HCT116 (cell line): ENCODE results near the gene CFB. TPM values are rescaled to one million over a fixed set of nuclear protein-coding genes. Genes with fewer than 3 reads are reported as not detected.

Source experiments
- ATAC-seq: fragments of 200-7000 bp; cut with Tn5 transposase; 2 replicates; pipeline ENCODE4 v1.9.1; 2020; ENCODE audit warnings: mild to moderate bottlenecking, moderate library complexity
- Bru-seq: library from RNA; stranded (reverse); fragments of 400-500 nt; gene quantifications from one replicate; lab custom pipeline; 2021; lab: Mats Ljungman, UMichigan
- BruChase-seq, 2 experiments: library from RNA; stranded (reverse); fragments of 400-500 nt; gene quantifications; one replicate each; lab custom pipeline; 2021; lab: Mats Ljungman, UMichigan
- BruUV-seq: library from RNA; stranded (reverse); fragments of 400-500 nt; replicated peaks from 2 replicates; lab custom pipeline; 2021; lab: Mats Ljungman, UMichigan
- CTCF ChIA-PET: fragments of 300-600 bp; sonication (Branson Sonifier 250); formaldehyde crosslinking; loops from one replicate; lab custom pipeline; 2021; ENCODE audit warnings: antibody characterized with exemption; lab: Charles Lee
- POLR2A ChIA-PET: fragments of 300-600, 350-600 bp; sonication (Branson Sonifier 250); formaldehyde crosslinking; loops from one replicate; lab custom pipeline; 2021; ENCODE audit warnings: antibody characterized with exemption; lab: Charles Lee
- RAD21 ChIA-PET, 2 experiments: fragments of 300-600 bp; sonication (Branson Sonifier 250); formaldehyde crosslinking; loops; one replicate each; lab custom pipeline; 2023; ENCODE audit warnings: low total read pairs in 2 of 2; ENCODE audit not compliant: uncharacterized antibody in 2 of 2, unreplicated experiment in 2 of 2, low non-redundant PET in 1 of 2; lab: Charles Lee
- DNase-seq: peaks from one replicate; pipeline ENCODE4 v3.0.0-alpha.2; 2010; ENCODE audit warnings: low read depth, low spot score
- H2AFZ ChIP-seq: fragments of 200-600 bp; shearing (Covaris generic), sonication (generic); 2 replicates; pipeline ENCODE4 v1.6.1; 2017; ENCODE audit warnings: low read depth, mixed run types, mixed read lengths, antibody characterized with exemption, low read length; ENCODE audit not compliant: poor library complexity, severe bottlenecking
- H3K27ac ChIP-seq: 2 replicates; pipeline ENCODE4 v1.5.1; 2012; ENCODE audit warnings: low read depth, low read length
- H3K27me3 ChIP-seq: fragments of 200-600 bp; sonication (generic); 2 replicates; pipeline ENCODE4 v1.6.1; 2016; ENCODE audit warnings: mixed run types, low read length, mixed read lengths; ENCODE audit not compliant: insufficient read depth
- H3K36me3 ChIP-seq, 2 experiments: fragments of 200-500 bp in 1 of 2; fragments of 200-600 bp in 1 of 2; sonication (Bioruptor generic) in 1 of 2; sonication (generic) in 1 of 2; 2 replicates each; pipeline versions ENCODE4 v1.5.1 to v1.6.1; 2014 to 2016; ENCODE audit warnings: low read length in 2 of 2, inconsistent platforms in 1 of 2, mixed read lengths in 1 of 2, mixed run types in 1 of 2; ENCODE audit not compliant: insufficient read depth in 2 of 2, control insufficient read depth in 1 of 2
- H3K4me1 ChIP-seq, 2 experiments: fragments of 200-600 bp in 1 of 2; sonication (generic) in 1 of 2; 2 replicates each; pipeline versions ENCODE4 v1.5.1 to v1.6.1; 2012 to 2017; ENCODE audit warnings: low read length in 2 of 2, inconsistent platforms in 1 of 2, mild to moderate bottlenecking in 1 of 2, mixed read lengths in 1 of 2, mixed run types in 1 of 2, moderate library complexity in 1 of 2; ENCODE audit not compliant: insufficient read depth in 2 of 2, control insufficient read depth in 1 of 2
- H3K4me2 ChIP-seq: fragments of 200-600 bp; sonication (generic); 2 replicates; pipeline ENCODE4 v1.6.1; 2017; ENCODE audit warnings: mixed run types, low read length, mixed read lengths
- H3K4me3 ChIP-seq, 2 experiments: fragments of 200-600 bp in 1 of 2; sonication (generic) in 1 of 2; replicated peaks in 1 of 2; 2 replicates each; pipeline ENCODE4 v1.5.1; 2011 to 2016; ENCODE audit warnings: low read length in 2 of 2, control low read depth in 1 of 2, low read depth in 1 of 2, mild to moderate bottlenecking in 1 of 2, mixed read lengths in 1 of 2, mixed run types in 1 of 2
- H3K79me2 ChIP-seq: fragments of 200-600 bp; sonication (generic); 2 replicates; pipeline ENCODE4 v1.6.1; 2017; ENCODE audit warnings: mild to moderate bottlenecking, mixed run types, low read length, moderate library complexity, mixed read lengths; ENCODE audit not compliant: insufficient read depth
- H3K9ac ChIP-seq: fragments of 200-600 bp; sonication (generic); 2 replicates; pipeline ENCODE4 v1.6.1; 2016; ENCODE audit warnings: low read length, mixed read lengths
- H3K9me2 ChIP-seq: fragments of 200-600 bp; sonication (generic), shearing (Covaris generic); 2 replicates; pipeline ENCODE4 v1.6.1; 2017; ENCODE audit warnings: mixed run types, mild to moderate bottlenecking, moderate library complexity; ENCODE audit not compliant: insufficient read depth
- H3K9me3 ChIP-seq, 2 experiments: fragments of 200-500 bp in 1 of 2; fragments of 200-600 bp in 1 of 2; sonication (Bioruptor generic) in 1 of 2; sonication (generic) in 1 of 2; 2 replicates each; pipeline ENCODE4 v1.6.1; 2014 to 2017; ENCODE audit warnings: low read length in 2 of 2, mixed read lengths in 2 of 2, inconsistent platforms in 1 of 2, low read depth in 1 of 2, mild to moderate bottlenecking in 1 of 2, mixed run types in 1 of 2, moderate library complexity in 1 of 2; ENCODE audit not compliant: control insufficient read depth in 1 of 2, insufficient read depth in 1 of 2
- H4K20me1 ChIP-seq: fragments of 200-600 bp; sonication (generic), shearing (Covaris generic); 2 replicates; pipeline ENCODE4 v1.6.1; 2017; ENCODE audit warnings: mixed run types, mild to moderate bottlenecking, moderate library complexity; ENCODE audit not compliant: insufficient read depth
- CBX3 ChIP-seq: IDR thresholded peaks from 2 replicates; pipeline ENCODE4 v1.6.1; 2012; ENCODE audit warnings: low read depth
- ELF1 ChIP-seq: IDR thresholded peaks from 2 replicates; pipeline ENCODE4 v1.6.1; 2012; ENCODE audit warnings: low read depth, borderline replicate concordance
- EZH2 ChIP-seq: fragments of 200-600 bp; sonication (generic); IDR thresholded peaks from 2 replicates; pipeline ENCODE4 v1.6.1; 2017; ENCODE audit warnings: antibody characterized with exemption, mixed run types
- EZH2phosphoT487 ChIP-seq: fragments of 200-600 bp; IDR thresholded peaks from 2 replicates; pipeline ENCODE4 v1.6.1; 2018; ENCODE audit warnings: antibody characterized with exemption, borderline replicate concordance
- POLR2A ChIP-seq: IDR thresholded peaks from 2 replicates; pipeline ENCODE4 v1.7.0; 2011; ENCODE audit warnings: borderline replicate concordance; ENCODE audit not compliant: insufficient read depth, insufficient read length; ENCODE audit errors: extremely low read depth
- RAD21 ChIP-seq: IDR thresholded peaks from 2 replicates; pipeline ENCODE4 v1.6.1; 2012; ENCODE audit warnings: low read depth, mild to moderate bottlenecking
- SIN3A ChIP-seq: IDR thresholded peaks from 2 replicates; pipeline ENCODE4 v1.6.1; 2012; ENCODE audit warnings: low read depth
- SP1 ChIP-seq: IDR thresholded peaks from 2 replicates; pipeline ENCODE4 v1.6.1; 2012; ENCODE audit warnings: low read depth
- SRF ChIP-seq: IDR thresholded peaks from 2 replicates; pipeline ENCODE4 v1.6.1; 2012; ENCODE audit warnings: low read depth
- YY1 ChIP-seq: IDR thresholded peaks from 2 replicates; pipeline ENCODE4 v1.6.1; 2011; ENCODE audit warnings: low read length, low read depth, moderate library complexity, mild to moderate bottlenecking; ENCODE audit not compliant: insufficient replicate concordance; ENCODE audit errors: extremely low read depth
- ZNF274 ChIP-seq: fragments of 200-500 bp; sonication (Bioruptor generic); IDR thresholded peaks from 2 replicates; pipeline ENCODE4 v1.6.1; 2014; ENCODE audit warnings: mild to moderate bottlenecking, low read depth, low read length, inconsistent platforms
- intact Hi-C: fragments of 100-400 bp; cut with micrococcal nuclease; formaldehyde crosslinking; loops from 2 replicates; pipeline ENCODE4 v1.10.0; 2022
- long read RNA-seq: library from polyadenylated mRNA; unstranded; transcript quantifications from one replicate; pipeline ENCODE4 v2.0.0, GENCODE V29; 2021; ENCODE audit not compliant: unreplicated experiment
- polyA plus RNA-seq: library from polyadenylated mRNA; unstranded; fragments of >200 nt; gene quantifications from 2 replicates; pipeline ENCODE4 v1.2.1, GENCODE V29; 2012; ENCODE audit warnings: missing spikeins
- total RNA-seq: library from RNA; stranded (reverse); gene quantifications from one replicate; pipeline ENCODE4 v1.2.1, GENCODE V29; 2021; ENCODE audit not compliant: unreplicated experiment
- TF ChIP-seq, protein P1 (sequence below): IDR thresholded peaks from 2 replicates; pipeline ENCODE4 v1.6.1; 2011; ENCODE audit warnings: mild to moderate bottlenecking, low read length, moderate library complexity; ENCODE audit not compliant: insufficient replicate concordance; ENCODE audit errors: extremely low read depth
- TF ChIP-seq, protein P2 (sequence below): IDR thresholded peaks from 2 replicates; pipeline ENCODE4 v1.6.1; 2012

The CFB gene
- total RNA-seq (1.5 TPM), Bru-seq, nascent RNA (percentile 22 among the genes with signal in this experiment), BruChase-seq, experiment 1, labeled RNA remaining after a 6-hour chase (percentile 43 among the genes with signal in this experiment), BruChase-seq, experiment 2, labeled RNA remaining after a 2-hour chase (percentile 26 among the genes with signal in this experiment)
- 1.8 and 2.0 TPM in 2 replicates for polyA plus RNA-seq
- long read RNA-seq, partial matches to known transcripts = 0 of 2 reads
- long read RNA-seq, other reads (novel, unspliced or antisense) = 0 of 2 reads

DNA sequence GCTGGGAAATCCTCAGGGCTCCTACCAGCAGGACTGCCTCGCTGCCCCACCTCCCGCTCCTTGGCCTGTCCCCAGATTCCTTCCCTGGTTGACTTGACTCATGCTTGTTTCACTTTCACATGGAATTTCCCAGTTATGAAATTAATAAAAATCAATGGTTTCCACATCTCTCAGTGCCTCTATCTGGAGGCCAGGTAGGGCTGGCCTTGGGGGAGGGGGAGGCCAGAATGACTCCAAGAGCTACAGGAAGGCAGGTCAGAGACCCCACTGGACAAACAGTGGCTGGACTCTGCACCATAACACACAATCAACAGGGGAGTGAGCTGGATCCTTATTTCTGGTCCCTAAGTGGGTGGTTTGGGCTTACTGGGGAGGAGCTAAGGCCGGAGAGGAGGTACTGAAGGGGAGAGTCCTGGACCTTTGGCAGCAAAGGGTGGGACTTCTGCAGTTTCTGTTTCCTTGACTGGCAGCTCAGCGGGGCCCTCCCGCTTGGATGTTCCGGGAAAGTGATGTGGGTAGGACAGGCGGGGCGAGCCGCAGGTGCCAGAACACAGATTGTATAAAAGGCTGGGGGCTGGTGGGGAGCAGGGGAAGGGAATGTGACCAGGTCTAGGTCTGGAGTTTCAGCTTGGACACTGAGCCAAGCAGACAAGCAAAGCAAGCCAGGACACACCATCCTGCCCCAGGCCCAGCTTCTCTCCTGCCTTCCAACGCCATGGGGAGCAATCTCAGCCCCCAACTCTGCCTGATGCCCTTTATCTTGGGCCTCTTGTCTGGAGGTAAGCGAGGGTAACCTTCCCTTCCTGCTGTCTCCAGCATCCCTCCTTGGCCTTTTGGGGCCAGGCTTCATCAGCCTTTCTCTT, at the start of gene CFB:
TSS of gene CFB (plus strand) at position 589 of the 863 bp plus-strand sequence. CDS start at position 716, 127 bp downstream.
- no peak for DNase-seq
- no peaks in the 10 kb centered on the region; the same call in 1 of the 2 replicates for H3K9me2 ChIP-seq
- H3K4me2 ChIP-seq = peak within 1 kb of the TSS; percentile 42
- H3K4me1 ChIP-seq = peaks cover 10 to 50% of the 10 kb centered on the region in 2 experiments; a peak in 3 of 4 replicates
- H3K36me3 ChIP-seq = no peaks in the 10 kb centered on the region
- RAD21 ChIA-PET = no interaction called here
- H3K4me3 ChIP-seq = no peak within 1 kb of the TSS
- TF ChIP-seq SIN3A (no peak), SP1 (peak; percentile 29; the same call in 1 of the 2 replicates), EZH2 (no peak), YY1 (no peak)
- intact Hi-C loops = no loop called here
- H3K79me2 ChIP-seq = no peaks in the 10 kb centered on the region
- no peaks in the 10 kb centered on the region for H4K20me1 ChIP-seq
- no peaks in the 10 kb centered on the region for H3K27me3 ChIP-seq
- peak within 1 kb of the TSS; percentile 1; the same call in 1 of the 2 replicates for H3K27ac ChIP-seq
- no peak within 1 kb of the TSS for H3K9ac ChIP-seq
- BruUV-seq = no TSS peak
- no peak within 1 kb of the TSS for H2AFZ ChIP-seq
- H3K9me3 ChIP-seq = no peaks in the 10 kb centered on the region
- ATAC-seq = peak; percentile 60
- CTCF ChIA-PET = no interaction called here
- POLR2A ChIA-PET = interaction anchor here (0.8 kb wide), 1 partner anchor 21 kb away, joined by 3 read pairs; no protein-coding TSS in a partner anchor

DNA sequence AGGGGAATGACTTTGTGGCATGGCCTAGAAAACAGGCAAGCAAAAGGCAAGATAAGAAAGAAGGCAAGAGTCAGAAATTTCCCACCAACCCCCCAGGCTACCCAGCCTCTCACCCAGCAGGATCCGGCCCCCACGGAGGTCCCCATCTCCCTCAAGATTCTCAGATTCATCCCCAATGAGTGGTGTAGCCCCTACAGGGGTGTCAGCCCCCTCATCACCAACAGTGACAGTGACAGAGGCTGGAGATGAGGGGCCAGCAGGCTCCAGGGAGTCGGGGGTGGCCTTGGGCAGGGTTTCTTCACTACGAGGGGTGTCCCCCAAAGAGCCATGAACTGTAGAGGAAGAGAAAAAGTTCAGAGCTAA, 49.4 kb upstream of the CFB start:
- ChIA-PET CTCF (no interaction called here), POLR2A (interaction anchor here (1.2 kb wide), 1 partner anchor 69 kb away, joined by 3 read pairs; the partner anchor contains the start of gene HSPA1B)
- H2AFZ ChIP-seq = no peak overlapping the region

More for the DNA sequence above, 49.4 kb upstream of the CFB start:
- Histone ChIP-seq H3K4me1 (peaks cover 12 to 22% of the 10 kb centered on the region in 2 experiments), H3K4me3 (peak overlapping the region; percentile 82 to 98), H4K20me1 (0 out of 2 replicates have a peak, but pooled peaks cover under 1% of the 10 kb centered on the region), H3K36me3 (peaks cover 13 to 30% of the 10 kb centered on the region in 2 experiments), H3K27me3 (no peaks in the 10 kb centered on the region), H3K27ac (peak overlapping the region; percentile 76), H3K79me2 (peaks cover 18% of the 10 kb centered on the region; the same call in 1 of the 2 replicates), H3K9me2 (no peaks in the 10 kb centered on the region), H3K9me3 (no peaks in the 10 kb centered on the region), H3K9ac (peak overlapping the region; percentile 93), H3K4me2 (peak overlapping the region; percentile 95)
- ATAC-seq (no peak), DNase-seq (no peak)
- no TSS peak for BruUV-seq
- RAD21 ChIA-PET = no interaction called here
- TF ChIP-seq EZH2phosphoT487 = no peak
- no peak for TF ChIP-seq CBX3
- TF ChIP-seq POLR2A = no peak
- no peak for TF ChIP-seq ELF1
- TF ChIP-seq, protein P1, sequence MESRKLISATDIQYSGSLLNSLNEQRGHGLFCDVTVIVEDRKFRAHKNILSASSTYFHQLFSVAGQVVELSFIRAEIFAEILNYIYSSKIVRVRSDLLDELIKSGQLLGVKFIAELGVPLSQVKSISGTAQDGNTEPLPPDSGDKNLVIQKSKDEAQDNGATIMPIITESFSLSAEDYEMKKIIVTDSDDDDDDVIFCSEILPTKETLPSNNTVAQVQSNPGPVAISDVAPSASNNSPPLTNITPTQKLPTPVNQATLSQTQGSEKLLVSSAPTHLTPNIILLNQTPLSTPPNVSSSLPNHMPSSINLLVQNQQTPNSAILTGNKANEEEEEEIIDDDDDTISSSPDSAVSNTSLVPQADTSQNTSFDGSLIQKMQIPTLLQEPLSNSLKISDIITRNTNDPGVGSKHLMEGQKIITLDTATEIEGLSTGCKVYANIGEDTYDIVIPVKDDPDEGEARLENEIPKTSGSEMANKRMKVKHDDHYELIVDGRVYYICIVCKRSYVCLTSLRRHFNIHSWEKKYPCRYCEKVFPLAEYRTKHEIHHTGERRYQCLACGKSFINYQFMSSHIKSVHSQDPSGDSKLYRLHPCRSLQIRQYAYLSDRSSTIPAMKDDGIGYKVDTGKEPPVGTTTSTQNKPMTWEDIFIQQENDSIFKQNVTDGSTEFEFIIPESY = no peak
- TF ChIP-seq, protein P2, sequence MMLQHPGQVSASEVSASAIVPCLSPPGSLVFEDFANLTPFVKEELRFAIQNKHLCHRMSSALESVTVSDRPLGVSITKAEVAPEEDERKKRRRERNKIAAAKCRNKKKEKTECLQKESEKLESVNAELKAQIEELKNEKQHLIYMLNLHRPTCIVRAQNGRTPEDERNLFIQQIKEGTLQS = no peak
- TF ChIP-seq SIN3A = no peak
- no peak for TF ChIP-seq ZNF274
- no peak for TF ChIP-seq SRF
- TF ChIP-seq RAD21 = no peak
- intact Hi-C loops = loop anchor here (5.0 kb wide), 1 partner anchor 229 kb away; the partner anchor contains the start of genes CSNK2B and LY6G5B
